Measurements from ENCODE around the gene SMYD3.

GRCh38 chr1:246153796-246154212 lies 353.3 kb downstream of the SMYD3 start:
- TF ChIP-seq CTCF (IDR thresholded peaks at IDR 0.05) = no peak
- TF ChIP-seq POLR2A (IDR thresholded peaks at IDR 0.05) = no peak

Data from adrenal gland (tissue), 5 donors.